Activated CD4-positive, alpha-beta T cell treated with anti-CD3 and anti-CD28 coated beads, Interleukin-2, amount 50 U/mL, for 48 hours (primary cell): ENCODE data around the gene FIGN.

Source experiments
- DNase-seq, 2 experiments: peaks; one replicate each; pipeline ENCODE4 v3.0.0-alpha.2; 2020

The FIGN gene

GRCh38 chr2:163735685-163736432, at the start of gene FIGN:
TSS of gene FIGN (minus strand) at chr2:163736008. CDS start at chr2:163734927, 1,081 bp downstream.
- no peak for DNase-seq

- no peak for DNase-seq
Measured at GRCh38 chr2:163785162-163785561, 49.4 kb upstream of the FIGN start.

- no peak for DNase-seq
Measured at GRCh38 chr2:163779970-163780597, 44.3 kb upstream of the FIGN start.

GRCh38 chr2:163778045-163778781, 42.4 kb upstream of the FIGN start:
- no peak for DNase-seq

GRCh38 chr2:163775304-163775703, 39.5 kb upstream of the FIGN start:
- DNase-seq, result no peak

GRCh38 chr2:163774862-163775261, 39.1 kb upstream of the FIGN start:
- no peak for DNase-seq

- no peak for DNase-seq
Measured at GRCh38 chr2:163773276-163773675, 37.5 kb upstream of the FIGN start.

- no peak for DNase-seq
Measured at GRCh38 chr2:163771596-163771995, 35.8 kb upstream of the FIGN start.

GRCh38 chr2:163768881-163769695, 33.3 kb upstream of the FIGN start:
- DNase-seq, result no peak

GRCh38 chr2:163767097-163767496, 31.3 kb upstream of the FIGN start:
- no peak for DNase-seq

- DNase-seq, result no peak
Measured at GRCh38 chr2:163764566-163764965, 28.8 kb upstream of the FIGN start.

GRCh38 chr2:163759013-163759412, 23.2 kb upstream of the FIGN start:
- no peak for DNase-seq

- DNase-seq, result no peak
Measured at GRCh38 chr2:163757814-163758213, 22.0 kb upstream of the FIGN start.

- no peak for DNase-seq
Measured at GRCh38 chr2:163756588-163756987, 20.8 kb upstream of the FIGN start.

- no peak for DNase-seq
Measured at GRCh38 chr2:163755366-163755765, 19.6 kb upstream of the FIGN start.

- DNase-seq, result no peak
Measured at GRCh38 chr2:163753726-163754125, 17.9 kb upstream of the FIGN start.

GRCh38 chr2:163752267-163752666, 16.5 kb upstream of the FIGN start:
- no peak for DNase-seq

GRCh38 chr2:163751696-163752095, 15.9 kb upstream of the FIGN start:
- no peak for DNase-seq

GRCh38 chr2:163748420-163748819, 12.6 kb upstream of the FIGN start:
- DNase-seq, result no peak

GRCh38 chr2:163741435-163741834, 5.6 kb upstream of the FIGN start:
- no peak for DNase-seq

- DNase-seq, result no peak
Measured at GRCh38 chr2:163737563-163737962, 1.8 kb upstream of the FIGN start.

- no peak for DNase-seq
Measured at GRCh38 chr2:163737190-163737439, 1.3 kb upstream of the FIGN start.

- no peak for DNase-seq
Measured at GRCh38 chr2:163736433-163737189, 803 bp upstream of the FIGN start.
